ENCODE data around the gene ARL13A. TPM values are rescaled to one million over a fixed set of nuclear protein-coding genes. Genes with fewer than 3 reads are reported as not detected.

Gene ARL13A
- total RNA-seq, 1 experiment from 2014 or later, result not detected

DNA sequence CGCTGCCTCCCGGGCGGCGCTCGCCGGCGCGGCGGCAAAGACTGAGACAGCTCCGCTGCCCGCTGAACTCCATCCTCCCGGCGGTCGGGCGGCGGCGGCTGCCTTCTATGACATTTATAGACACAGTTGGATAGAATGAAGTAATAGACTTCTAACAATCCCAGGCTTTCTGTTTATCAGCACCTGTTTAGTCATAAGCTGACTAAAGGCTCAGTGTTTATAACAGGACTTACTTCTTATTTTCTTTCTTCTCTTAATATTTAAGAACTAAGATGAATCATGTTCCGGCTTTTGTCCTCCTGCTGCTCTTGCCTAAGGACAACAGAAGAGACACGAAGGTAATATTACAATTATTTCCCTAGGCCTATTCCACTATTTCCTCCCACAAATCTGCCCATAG, 3.9 kb downstream of the ARL13A start:
- BruUV-seq (replicated peaks), result no TSS peak
- CTCF ChIA-PET, result no interaction called here
- POLR2A ChIA-PET, result interaction anchor here (0.5 kb wide), 1 partner anchor 148 kb away, joined by 9 read pairs; no protein-coding TSS in a partner anchor

GRCh38 chrX:100975212-100975611, 5.7 kb downstream of the ARL13A start:
- POLR2A ChIA-PET, result no interaction called here
- Histone ChIP-seq H3K27ac (ENCODE audit: low read length) (no peak overlapping the region), H3K36me3 (ENCODE audit: control insufficient read depth, insufficient read depth, low read length) (no peaks in the 10 kb centered on the region), H3K4me3 (ENCODE audit: low read depth in 2 of 2, low read length in 2 of 2) (no peak overlapping the region), H3K4me1 (ENCODE audit: control insufficient read depth, insufficient read depth, low read length) (no peaks in the 10 kb centered on the region), H3K27me3 (ENCODE audit: control insufficient read depth, insufficient read depth, low read length) (no peaks in the 10 kb centered on the region), H3K9me3 (ENCODE audit: control insufficient read depth, insufficient read depth, low read depth, low read length) (no peaks in the 10 kb centered on the region)
- TF ChIP-seq REST (IDR thresholded peaks at IDR 0.05; ENCODE audit: insufficient read depth in 1 of 2, low read depth in 2 of 2, low read length in 1 of 2) (no peak), POLR2AphosphoS5 (IDR thresholded peaks at IDR 0.05; ENCODE audit: low read depth, low read length) (no peak), SIN3A (IDR thresholded peaks at IDR 0.05; ENCODE audit: borderline replicate concordance, insufficient read depth, low read depth, low read length) (no peak), TCF7L2 (IDR thresholded peaks at IDR 0.05; ENCODE audit: low read depth, low read length) (no peak)
- TF ChIP-seq, protein P1, sequence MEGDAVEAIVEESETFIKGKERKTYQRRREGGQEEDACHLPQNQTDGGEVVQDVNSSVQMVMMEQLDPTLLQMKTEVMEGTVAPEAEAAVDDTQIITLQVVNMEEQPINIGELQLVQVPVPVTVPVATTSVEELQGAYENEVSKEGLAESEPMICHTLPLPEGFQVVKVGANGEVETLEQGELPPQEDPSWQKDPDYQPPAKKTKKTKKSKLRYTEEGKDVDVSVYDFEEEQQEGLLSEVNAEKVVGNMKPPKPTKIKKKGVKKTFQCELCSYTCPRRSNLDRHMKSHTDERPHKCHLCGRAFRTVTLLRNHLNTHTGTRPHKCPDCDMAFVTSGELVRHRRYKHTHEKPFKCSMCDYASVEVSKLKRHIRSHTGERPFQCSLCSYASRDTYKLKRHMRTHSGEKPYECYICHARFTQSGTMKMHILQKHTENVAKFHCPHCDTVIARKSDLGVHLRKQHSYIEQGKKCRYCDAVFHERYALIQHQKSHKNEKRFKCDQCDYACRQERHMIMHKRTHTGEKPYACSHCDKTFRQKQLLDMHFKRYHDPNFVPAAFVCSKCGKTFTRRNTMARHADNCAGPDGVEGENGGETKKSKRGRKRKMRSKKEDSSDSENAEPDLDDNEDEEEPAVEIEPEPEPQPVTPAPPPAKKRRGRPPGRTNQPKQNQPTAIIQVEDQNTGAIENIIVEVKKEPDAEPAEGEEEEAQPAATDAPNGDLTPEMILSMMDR (IDR thresholded peaks at IDR 0.05), result no peak
- no TSS peak for BruUV-seq (replicated peaks)
- CTCF ChIA-PET, result no interaction called here
- intact Hi-C loops (cut with micrococcal nuclease; ENCODE audit: unreplicated experiment) (no loop called here), in situ Hi-C loops (cut with HindIII; ENCODE audit: low pct_unique_long_range_greater_than_20kb, low sequenced_read_pairs) (no loop called here)
- DNase-seq (ENCODE audit: low read depth, low spot score) (no peak), ATAC-seq (no peak)

More for the DNA sequence above, 3.9 kb downstream of the ARL13A start:
- no peaks in the 10 kb centered on the region for H3K36me3 ChIP-seq (ENCODE audit: control insufficient read depth, insufficient read depth, low read length)
- in situ Hi-C loops (cut with HindIII; ENCODE audit: low pct_unique_long_range_greater_than_20kb, low sequenced_read_pairs) (no loop called here), intact Hi-C loops (cut with micrococcal nuclease; ENCODE audit: unreplicated experiment) (no loop called here)
- no peaks in the 10 kb centered on the region for H3K9me3 ChIP-seq (ENCODE audit: control insufficient read depth, insufficient read depth, low read depth, low read length)
- DNase-seq (ENCODE audit: low read depth, low spot score), result no peak
- H3K4me3 ChIP-seq (ENCODE audit: low read depth in 2 of 2, low read length in 2 of 2), result no peak overlapping the region
- no peaks in the 10 kb centered on the region for H3K4me1 ChIP-seq (ENCODE audit: control insufficient read depth, insufficient read depth, low read length)
- no peak overlapping the region for H3K27ac ChIP-seq (ENCODE audit: low read length)
- TF ChIP-seq REST (IDR thresholded peaks at IDR 0.05; ENCODE audit: insufficient read depth in 1 of 2, low read depth in 2 of 2, low read length in 1 of 2) (no peak), TCF7L2 (IDR thresholded peaks at IDR 0.05; ENCODE audit: low read depth, low read length) (no peak), POLR2AphosphoS5 (IDR thresholded peaks at IDR 0.05; ENCODE audit: low read depth, low read length) (no peak), SIN3A (IDR thresholded peaks at IDR 0.05; ENCODE audit: borderline replicate concordance, insufficient read depth, low read depth, low read length) (no peak)
- TF ChIP-seq, protein P1 (IDR thresholded peaks at IDR 0.05), result no peak
- no peaks in the 10 kb centered on the region for H3K27me3 ChIP-seq (ENCODE audit: control insufficient read depth, insufficient read depth, low read length)
- ATAC-seq, result no peak
